ENCODE results near the gene HYLS1.

DNA sequence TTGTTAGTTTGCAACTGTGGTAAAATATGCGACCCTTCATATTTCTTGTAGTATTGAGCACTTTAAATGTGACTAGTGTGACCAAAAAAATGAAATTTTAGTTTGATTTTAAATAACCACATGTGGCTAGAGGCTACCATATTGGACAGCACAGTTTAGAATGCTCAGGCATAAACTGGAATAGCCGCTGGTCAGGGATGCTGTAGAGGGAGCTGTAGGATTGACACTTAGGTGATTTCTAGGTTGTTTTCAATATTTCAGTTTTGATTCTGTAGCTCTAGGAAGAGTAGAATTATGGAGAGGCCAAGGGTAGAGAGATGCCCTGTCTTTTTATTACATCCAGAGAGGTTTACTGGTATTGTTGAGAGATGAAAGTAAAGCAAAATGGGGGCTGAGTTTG, 47.6 kb downstream of the HYLS1 start:
- TF ChIP-seq, protein P1, sequence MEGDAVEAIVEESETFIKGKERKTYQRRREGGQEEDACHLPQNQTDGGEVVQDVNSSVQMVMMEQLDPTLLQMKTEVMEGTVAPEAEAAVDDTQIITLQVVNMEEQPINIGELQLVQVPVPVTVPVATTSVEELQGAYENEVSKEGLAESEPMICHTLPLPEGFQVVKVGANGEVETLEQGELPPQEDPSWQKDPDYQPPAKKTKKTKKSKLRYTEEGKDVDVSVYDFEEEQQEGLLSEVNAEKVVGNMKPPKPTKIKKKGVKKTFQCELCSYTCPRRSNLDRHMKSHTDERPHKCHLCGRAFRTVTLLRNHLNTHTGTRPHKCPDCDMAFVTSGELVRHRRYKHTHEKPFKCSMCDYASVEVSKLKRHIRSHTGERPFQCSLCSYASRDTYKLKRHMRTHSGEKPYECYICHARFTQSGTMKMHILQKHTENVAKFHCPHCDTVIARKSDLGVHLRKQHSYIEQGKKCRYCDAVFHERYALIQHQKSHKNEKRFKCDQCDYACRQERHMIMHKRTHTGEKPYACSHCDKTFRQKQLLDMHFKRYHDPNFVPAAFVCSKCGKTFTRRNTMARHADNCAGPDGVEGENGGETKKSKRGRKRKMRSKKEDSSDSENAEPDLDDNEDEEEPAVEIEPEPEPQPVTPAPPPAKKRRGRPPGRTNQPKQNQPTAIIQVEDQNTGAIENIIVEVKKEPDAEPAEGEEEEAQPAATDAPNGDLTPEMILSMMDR (IDR thresholded peaks at IDR 0.05) = no peak
- TF ChIP-seq POLR2A (IDR thresholded peaks at IDR 0.05; ENCODE audit: low read depth) = no peak

Data from esophagus muscularis mucosa (tissue), 3 donors.